Measurements from ENCODE around the gene GBX2.

Gene GBX2

GRCh38 chr2:236205867-236206645, 37.9 kb upstream of the GBX2 start:
- TF ChIP-seq CTCF (conservative IDR thresholded peaks at IDR 0.05; ENCODE audit: low read depth, low read length): no peak
- H3K4me3 ChIP-seq (ENCODE audit: low read length): no peak overlapping the region
- DNase-seq (ENCODE audit: low read depth): no peak

- no peak for TF ChIP-seq CTCF (conservative IDR thresholded peaks at IDR 0.05; ENCODE audit: low read depth, low read length)
- no peak overlapping the region for H3K4me3 ChIP-seq (ENCODE audit: low read length)
- no peak for DNase-seq (ENCODE audit: low read depth)
Measured at GRCh38 chr2:236204953-236205352, 36.8 kb upstream of the GBX2 start.

GRCh38 chr2:236200378-236200777, 32.2 kb upstream of the GBX2 start:
- no peak for DNase-seq (ENCODE audit: low read depth)
- no peak for TF ChIP-seq CTCF (conservative IDR thresholded peaks at IDR 0.05; ENCODE audit: low read depth, low read length)
- H3K4me3 ChIP-seq (ENCODE audit: low read length): no peak overlapping the region

- no peak for DNase-seq (ENCODE audit: low read depth)
- H3K4me3 ChIP-seq (ENCODE audit: low read length): no peak overlapping the region
- no peak for TF ChIP-seq CTCF (conservative IDR thresholded peaks at IDR 0.05; ENCODE audit: low read depth, low read length)
Measured at GRCh38 chr2:236196366-236196765, 28.2 kb upstream of the GBX2 start.

- peak; percentile 21 for DNase-seq (ENCODE audit: low read depth)
- H3K4me3 ChIP-seq (ENCODE audit: low read length): no peak overlapping the region
- no peak for TF ChIP-seq CTCF (conservative IDR thresholded peaks at IDR 0.05; ENCODE audit: low read depth, low read length)
Measured at GRCh38 chr2:236195726-236196125, 27.5 kb upstream of the GBX2 start.

- H3K4me3 ChIP-seq (ENCODE audit: low read length): no peak overlapping the region
- DNase-seq (ENCODE audit: low read depth): no peak
- no peak for TF ChIP-seq CTCF (conservative IDR thresholded peaks at IDR 0.05; ENCODE audit: low read depth, low read length)
Measured at GRCh38 chr2:236194786-236195185, 26.6 kb upstream of the GBX2 start.

- no peak for DNase-seq (ENCODE audit: low read depth)
- no peak for TF ChIP-seq CTCF (conservative IDR thresholded peaks at IDR 0.05; ENCODE audit: low read depth, low read length)
Measured at GRCh38 chr2:236193026-236193425, 24.8 kb upstream of the GBX2 start.

More at GRCh38 chr2:236193026-236193425, 24.8 kb upstream of the GBX2 start:
- no peak overlapping the region for H3K4me3 ChIP-seq (ENCODE audit: low read length)
